CD4-positive, alpha-beta memory T cell (primary cell): ENCODE results near the gene JSRP1. TPM values are rescaled to one million over a fixed set of nuclear protein-coding genes. Genes with fewer than 3 reads are reported as not detected.

Experiments used
- CTCF ChIA-PET: fragments of 350-600 bp; sonication (Branson Sonifier 250); formaldehyde crosslinking; loops from one replicate; lab custom pipeline; 2021; ENCODE audit warnings: inconsistent platforms; ENCODE audit not compliant: partially characterized antibody; lab: Charles Lee
- POLR2A ChIA-PET: fragments of 350-600 bp; sonication (Branson Sonifier 250); formaldehyde crosslinking; loops from one replicate; lab custom pipeline; 2021; ENCODE audit not compliant: partially characterized antibody; lab: Charles Lee
- DNase-seq, 5 donors: peaks; one replicate each; pipeline versions ENCODE4 v3.0.0 to v3.0.0-alpha.2; 2020 to 2022; ENCODE audit warnings: mixed read lengths in 1 of 5
- H3K27ac ChIP-seq: one replicate; pipeline ENCODE4 v1.7.0; 2013; ENCODE audit warnings: low read depth, low read length
- H3K27me3 ChIP-seq: 2 replicates; pipeline ENCODE4 v1.7.0; 2013; ENCODE audit warnings: mild to moderate bottlenecking, low read length, moderate library complexity; ENCODE audit not compliant: insufficient read depth
- H3K36me3 ChIP-seq: 2 replicates; pipeline ENCODE4 v1.7.0; 2013; ENCODE audit warnings: mild to moderate bottlenecking, low read length, moderate library complexity; ENCODE audit not compliant: insufficient read depth
- H3K4me1 ChIP-seq: 2 replicates; pipeline ENCODE4 v1.7.0; 2013; ENCODE audit warnings: mild to moderate bottlenecking, low read length, moderate library complexity; ENCODE audit not compliant: insufficient read depth
- H3K4me3 ChIP-seq, 2 donors: one replicate each; pipeline ENCODE4 v1.7.0; 2013; ENCODE audit warnings: low read length in 2 of 2, mild to moderate bottlenecking in 1 of 2
- H3K9me3 ChIP-seq, 2 donors: one replicate each; pipeline ENCODE4 v1.7.0; 2013; ENCODE audit warnings: low read length in 2 of 2, control low read depth in 1 of 2; ENCODE audit not compliant: control insufficient read depth in 1 of 2
- H3K27ac Mint-ChIP-seq, 7 donors: one replicate each; pipeline ENCODE4 v1.8.0; 2020 to 2021; ENCODE audit warnings: mixed read lengths in 7 of 7, mild to moderate bottlenecking in 6 of 7, inconsistent platforms in 3 of 7, moderate library complexity in 3 of 7
- H3K27me3 Mint-ChIP-seq, 2 donors: one replicate each; pipeline ENCODE4 v1.8.0; 2020 to 2021; ENCODE audit warnings: mixed read lengths in 2 of 2
- H3K36me3 Mint-ChIP-seq, 2 donors: one replicate each; pipeline ENCODE4 v1.8.0; 2020 to 2021; ENCODE audit warnings: mixed read lengths in 2 of 2, inconsistent platforms in 1 of 2, mild to moderate bottlenecking in 1 of 2
- H3K4me1 Mint-ChIP-seq, 4 donors: one replicate each; pipeline ENCODE4 v1.8.0; 2020 to 2021; ENCODE audit warnings: mixed read lengths in 4 of 4, mild to moderate bottlenecking in 1 of 4
- H3K4me3 Mint-ChIP-seq, 8 donors: one replicate each; pipeline ENCODE4 v1.8.0; 2020 to 2021; ENCODE audit warnings: mixed read lengths in 8 of 8, mild to moderate bottlenecking in 7 of 8, moderate library complexity in 6 of 8, inconsistent platforms in 3 of 8
- H3K9me3 Mint-ChIP-seq, 8 donors: one replicate each; pipeline ENCODE4 v1.8.0; 2020 to 2021; ENCODE audit warnings: mixed read lengths in 8 of 8, mild to moderate bottlenecking in 5 of 8, inconsistent platforms in 3 of 8, moderate library complexity in 1 of 8
- intact Hi-C: fragments of 100-400 bp; cut with micrococcal nuclease; formaldehyde crosslinking; loops from one replicate; pipeline ENCODE4 v1.15.1; 2023
- polyA plus RNA-seq, 2 donors: library from polyadenylated mRNA; unstranded; fragments of 300-500 nt; fragmentation: Illumina TruSeq; gene quantifications; one replicate each; pipeline ENCODE4 v1.2.3, GENCODE V29; 2021
- total RNA-seq, 2 experiments: library from RNA; stranded (reverse); gene quantifications; one replicate each; pipeline ENCODE4 v1.2.3, GENCODE V29; 2021

The JSRP1 gene, protein sequence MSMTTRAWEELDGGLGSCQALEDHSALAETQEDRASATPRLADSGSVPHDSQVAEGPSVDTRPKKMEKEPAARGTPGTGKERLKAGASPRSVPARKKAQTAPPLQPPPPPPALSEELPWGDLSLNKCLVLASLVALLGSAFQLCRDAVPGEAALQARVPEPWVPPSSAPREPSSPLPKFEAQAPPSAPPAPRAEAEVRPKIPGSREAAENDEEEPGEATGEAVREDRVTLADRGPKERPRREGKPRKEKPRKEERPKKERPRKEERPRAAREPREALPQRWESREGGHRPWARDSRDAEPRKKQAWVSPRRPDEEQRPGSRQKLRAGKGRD
- total RNA-seq (1 to 10 TPM; 1.3 to 1.5 TPM), polyA plus RNA-seq (1 to 10 TPM; 1.1 to 1.7 TPM)

DNA sequence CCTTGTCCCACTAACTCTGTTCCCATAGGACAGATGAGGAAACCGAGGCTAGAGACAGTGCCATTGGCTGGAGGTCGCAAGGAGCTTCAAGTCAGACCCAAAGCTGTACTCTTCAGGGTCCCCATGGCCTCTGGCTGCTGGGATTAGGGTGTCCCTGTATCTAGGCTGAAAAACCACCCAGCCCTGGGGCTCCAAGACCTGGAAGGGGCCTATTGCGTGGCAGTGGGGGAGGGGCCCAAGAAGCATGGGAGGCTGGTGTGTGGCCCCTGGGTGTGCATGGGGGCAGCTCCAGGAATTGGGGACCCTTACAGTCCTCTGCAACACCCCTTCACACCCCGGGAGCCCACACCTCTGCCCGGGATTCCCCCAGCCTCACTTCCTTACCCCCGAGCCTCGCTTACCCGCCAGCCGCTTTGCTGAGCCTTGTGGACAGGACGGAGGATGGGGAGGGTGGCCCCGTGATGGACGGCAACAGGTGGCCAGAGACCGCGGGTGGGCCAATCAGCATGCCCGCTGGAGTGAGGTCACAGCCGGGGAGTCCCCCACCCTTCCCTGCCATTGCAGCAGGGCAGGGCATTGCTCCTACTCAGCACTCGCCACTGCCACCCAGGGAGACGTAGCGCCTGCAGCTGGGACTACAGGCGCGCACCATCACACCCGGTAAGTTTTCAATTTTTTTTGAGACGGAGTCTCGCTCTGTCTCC is at the start of gene JSRP1:
TSS of gene JSRP1 (minus strand) at position 436 of the 704 bp plus-strand sequence. CDS start 1,103 bp downstream, outside the sequence.
- intact Hi-C loops, result no loop called here
- Mint-ChIP-seq H3K9me3 (no peaks in the 10 kb centered on the region), H3K4me3 (peak within 1 kb of the TSS in 4 of 8 donors; percentile 21 to 72 (median 59)), H3K27me3 (no peaks in the 10 kb centered on the region), H3K4me1 (peaks cover 15 to 49% (median 30%) of the 10 kb centered on the region in 4 donors), H3K36me3 (peaks cover 0 to 1% of the 10 kb centered on the region in 2 donors), H3K27ac (peak within 1 kb of the TSS; percentile 78 to 98 (median 90))
- Histone ChIP-seq H3K9me3 (no peaks in the 10 kb centered on the region), H3K27me3 (no peaks in the 10 kb centered on the region), H3K4me3 (no peak within 1 kb of the TSS), H3K36me3 (no peaks in the 10 kb centered on the region), H3K27ac (no peak within 1 kb of the TSS), H3K4me1 (peaks cover 60% of the 10 kb centered on the region)
- CTCF ChIA-PET, result interaction anchor here (0.9 kb wide), 1 partner anchor 20 kb away, joined by 3 read pairs; the partner anchor contains the start of gene PLEKHJ1
- DNase-seq, result peak in 1 of 5 donors; percentile 44
- POLR2A ChIA-PET, result interaction anchor here (1.3 to 16.7 kb wide), 3 partner anchors 15 to 343 kb away, joined by 3 to 325 read pairs (median 167); partner anchors contain the start of genes PLEKHJ1 and SF3A2

DNA sequence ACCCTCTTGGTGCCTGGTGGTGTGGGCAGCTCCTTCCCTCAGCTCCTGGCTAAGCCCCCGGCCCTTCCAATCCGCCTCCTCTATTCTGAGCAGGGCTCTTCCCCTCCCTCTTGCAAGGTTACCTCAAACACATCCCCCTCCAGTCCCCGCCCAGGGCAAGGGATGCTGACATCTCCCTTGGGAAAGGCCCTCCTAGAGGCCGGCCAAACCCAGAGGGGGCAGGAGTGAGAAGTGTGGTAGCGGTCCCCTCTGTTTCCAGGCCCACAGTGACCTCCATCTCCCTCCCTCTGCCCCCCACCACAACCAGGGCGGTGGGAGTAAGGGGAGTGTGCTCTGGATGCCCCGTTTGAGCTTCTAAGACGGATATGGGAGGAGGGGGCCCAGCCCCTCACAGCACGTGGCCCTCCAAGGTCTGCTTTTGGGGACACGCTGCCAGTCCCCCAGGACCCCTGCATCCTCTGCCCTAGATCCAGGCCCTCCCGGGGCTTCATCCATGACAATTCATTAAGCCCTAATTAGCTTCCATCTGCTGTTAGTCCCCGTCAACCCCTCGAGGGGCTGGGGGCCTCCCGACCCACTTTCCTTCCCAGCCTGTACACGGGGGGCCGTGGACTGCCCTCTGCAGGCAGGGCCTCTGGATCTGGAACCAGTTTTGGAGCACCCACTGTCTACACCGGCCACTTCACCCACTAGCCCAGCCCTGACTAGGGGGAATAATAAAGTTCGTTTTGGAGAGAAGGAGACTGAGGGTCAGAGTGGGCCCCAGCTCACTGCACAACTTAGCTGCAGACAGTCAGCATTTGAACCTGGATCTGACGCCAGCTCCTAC is 49.4 kb upstream of the JSRP1 start:
- ChIA-PET POLR2A (interaction anchor here (1.1 kb wide), 1 partner anchor 23 kb away, joined by 3 read pairs; the partner anchor contains the start of gene PEAK3), CTCF (no interaction called here)
- intact Hi-C loops, result no loop called here
- Mint-ChIP-seq H3K36me3 (no peaks in the 10 kb centered on the region), H3K27ac (peak overlapping the region in 1 of 7 donors; percentile 60), H3K27me3 (peaks cover 20 to 32% of the 10 kb centered on the region in 2 donors), H3K4me1 (peaks cover 4 to 23% (median 13%) of the 10 kb centered on the region in 4 donors), H3K4me3 (peak overlapping the region in 1 of 8 donors; percentile 16), H3K9me3 (peaks cover 0 to 4% (median 0%) of the 10 kb centered on the region in 8 donors)
- no peaks in the 10 kb centered on the region for H3K36me3 ChIP-seq
- no peak for DNase-seq
- H3K4me1 ChIP-seq, result peaks cover 12% of the 10 kb centered on the region
- peaks cover 27% of the 10 kb centered on the region for H3K27me3 ChIP-seq
- no peaks in the 10 kb centered on the region for H3K9me3 ChIP-seq
- H3K27ac ChIP-seq, result no peak overlapping the region
- no peak overlapping the region for H3K4me3 ChIP-seq

DNA sequence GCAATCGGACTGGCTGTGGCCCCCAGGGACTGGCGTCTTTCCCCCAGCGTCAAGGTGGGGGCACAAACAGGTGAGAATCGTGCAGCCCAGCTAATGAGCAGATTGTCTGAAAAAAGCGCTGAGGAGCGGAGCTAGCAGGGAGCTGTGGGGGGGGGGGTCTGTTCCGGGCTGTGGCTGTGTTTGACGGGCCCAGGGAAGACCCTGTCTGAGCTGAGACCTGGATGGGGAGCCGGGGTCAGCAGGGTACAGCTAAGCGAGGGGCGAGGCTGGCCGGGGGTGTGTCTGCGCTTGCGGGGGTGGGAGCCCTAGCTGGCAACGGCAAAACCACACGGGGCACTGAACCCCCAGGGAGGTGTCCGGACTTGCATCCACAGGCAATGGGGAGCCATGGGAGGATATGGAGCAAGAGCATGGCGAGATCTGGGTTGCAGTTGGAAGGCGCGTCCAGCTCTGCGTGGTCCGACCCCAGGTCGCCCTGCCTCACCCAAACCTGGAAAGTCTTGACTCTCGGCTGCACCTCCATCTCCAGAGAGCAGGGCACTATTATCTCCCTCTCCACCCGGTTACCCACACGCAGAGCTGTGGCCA is 47.1 kb upstream of the JSRP1 start:
- DNase-seq, result no peak
- no peak overlapping the region for H3K27ac ChIP-seq
- H3K4me3 Mint-ChIP-seq, result peak overlapping the region in 4 of 8 donors; percentile 53 to 80 (median 75)
- H3K27ac Mint-ChIP-seq, result peak overlapping the region in 1 of 7 donors; percentile 57
- H3K27me3 ChIP-seq, result peaks cover 21% of the 10 kb centered on the region
- ChIA-PET CTCF (no interaction called here), POLR2A (interaction anchor here (1.1 to 2.1 kb wide), 3 partner anchors 12 to 28 kb away, joined by 3 to 10 read pairs (median 4); no protein-coding TSS in a partner anchor)
- H3K4me1 ChIP-seq, result peaks cover 10% of the 10 kb centered on the region
- no peaks in the 10 kb centered on the region for H3K36me3 Mint-ChIP-seq
- H3K4me1 Mint-ChIP-seq, result peaks cover 2 to 19% (median 9%) of the 10 kb centered on the region in 4 donors
- intact Hi-C loops, result no loop called here
- H3K9me3 ChIP-seq, result no peaks in the 10 kb centered on the region
- H3K4me3 ChIP-seq, result no peak overlapping the region
- H3K27me3 Mint-ChIP-seq, result peaks cover 10 to 24% of the 10 kb centered on the region in 2 donors
- H3K36me3 ChIP-seq, result no peaks in the 10 kb centered on the region
- H3K9me3 Mint-ChIP-seq, result peaks cover 0 to 2% (median 0%) of the 10 kb centered on the region in 8 donors

DNA sequence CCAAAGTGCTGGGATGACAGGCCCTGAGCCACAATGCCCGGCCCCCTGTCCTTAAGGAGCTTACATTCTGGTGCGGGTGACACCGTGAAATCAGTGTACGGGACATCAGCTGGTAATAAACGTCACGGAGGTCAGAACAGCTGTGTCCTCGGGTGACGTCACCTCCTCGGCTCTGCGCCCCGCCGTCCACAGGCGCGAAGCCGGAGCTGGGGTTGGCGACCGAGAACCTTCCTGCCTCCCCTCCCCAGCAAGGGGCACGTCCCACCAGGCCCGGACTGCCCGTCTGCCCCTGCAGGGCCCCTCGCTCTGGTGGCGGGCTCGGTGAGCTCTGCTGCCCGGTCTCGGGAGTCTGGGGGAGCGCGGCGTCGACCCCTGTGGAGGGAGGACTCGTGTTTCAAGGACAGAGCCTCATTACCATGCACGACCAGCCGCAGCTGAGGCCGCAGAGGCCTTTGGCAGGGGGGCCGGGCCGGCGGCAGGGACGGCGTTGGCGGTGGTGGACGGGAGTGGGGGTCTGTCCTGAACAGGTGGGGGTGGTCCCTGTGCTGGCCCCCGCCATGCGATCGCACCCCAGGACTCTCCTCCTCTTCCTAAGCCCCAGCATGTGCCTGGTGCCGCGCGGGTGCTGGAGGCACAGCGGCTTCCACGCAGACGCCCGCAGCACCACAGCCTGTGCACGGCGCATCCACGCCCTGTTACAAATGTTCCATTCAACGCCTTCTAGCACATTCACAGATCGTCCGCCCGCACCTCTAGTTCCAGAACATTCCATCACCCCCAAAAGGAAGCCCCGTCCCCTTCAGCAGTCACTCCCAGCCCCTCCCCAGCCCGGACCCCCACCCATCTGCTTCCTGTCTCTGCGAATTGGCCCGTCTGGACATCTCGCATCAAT is 46.3 kb upstream of the JSRP1 start:
- no peak overlapping the region for H3K4me3 ChIP-seq

DNA sequence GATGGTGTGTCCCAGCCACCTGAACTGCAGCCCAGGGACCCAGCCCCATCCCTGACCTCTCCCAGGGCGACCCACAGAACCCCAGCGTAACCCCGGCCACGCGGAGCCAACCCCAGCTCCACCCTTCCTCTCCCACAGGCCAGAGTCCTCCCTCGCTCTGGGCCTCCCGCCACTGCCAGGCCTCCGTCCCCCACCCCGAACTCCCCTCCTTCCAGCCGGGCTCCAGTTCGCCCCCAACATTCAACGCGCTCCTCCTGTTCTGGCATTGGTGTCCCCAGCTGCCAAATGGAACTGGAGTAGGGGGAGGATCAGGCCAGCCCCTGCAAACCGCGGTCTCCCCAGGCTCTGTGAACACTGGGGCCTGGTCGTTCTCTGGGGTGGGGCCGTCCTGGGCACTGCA is 44.3 kb upstream of the JSRP1 start:
- H3K27me3 Mint-ChIP-seq, result peaks cover 10 to 19% of the 10 kb centered on the region in 2 donors
- H3K9me3 Mint-ChIP-seq, result peaks cover 0 to 2% (median 0%) of the 10 kb centered on the region in 8 donors
- no peak overlapping the region for H3K4me3 ChIP-seq
- no peak for DNase-seq
- peak overlapping the region in 1 of 7 donors; percentile 15 for H3K27ac Mint-ChIP-seq
- no peaks in the 10 kb centered on the region for H3K36me3 Mint-ChIP-seq
- H3K4me1 Mint-ChIP-seq, result peaks cover 2 to 15% (median 9%) of the 10 kb centered on the region in 4 donors
- no peaks in the 10 kb centered on the region for H3K9me3 ChIP-seq
- no peaks in the 10 kb centered on the region for H3K36me3 ChIP-seq
- no peak overlapping the region for H3K27ac ChIP-seq
- POLR2A ChIA-PET, result interaction anchor here (0.7 to 1.2 kb wide), 2 partner anchors 12 to 18 kb away, joined by 3 read pairs; no protein-coding TSS in a partner anchor
- CTCF ChIA-PET, result interaction anchor here (0.7 kb wide), 1 partner anchor 120 kb away, joined by 3 read pairs; no protein-coding TSS in a partner anchor
- no peak overlapping the region for H3K4me3 Mint-ChIP-seq
- intact Hi-C loops, result no loop called here
- peaks cover 11% of the 10 kb centered on the region for H3K27me3 ChIP-seq
- peaks cover 9% of the 10 kb centered on the region for H3K4me1 ChIP-seq

More for the DNA sequence above, 46.3 kb upstream of the JSRP1 start:
- no peaks in the 10 kb centered on the region for H3K9me3 ChIP-seq
- H3K4me1 ChIP-seq, result peaks cover 9% of the 10 kb centered on the region
- POLR2A ChIA-PET, result interaction anchor here (0.9 to 2.1 kb wide), 7 partner anchors 11 to 67 kb away, joined by 3 to 10 read pairs (median 4); partner anchors contain the start of genes LSM7 and PLEKHJ1
- Mint-ChIP-seq H3K27ac (peak overlapping the region in 1 of 7 donors; percentile 57), H3K9me3 (peaks cover 0 to 2% (median 0%) of the 10 kb centered on the region in 8 donors), H3K27me3 (peaks cover 10 to 24% of the 10 kb centered on the region in 2 donors), H3K4me1 (peaks cover 2 to 19% (median 9%) of the 10 kb centered on the region in 4 donors), H3K4me3 (peak overlapping the region in 7 of 8 donors; percentile 48 to 80 (median 65)), H3K36me3 (no peaks in the 10 kb centered on the region)
- CTCF ChIA-PET, result no interaction called here
- no peak overlapping the region for H3K27ac ChIP-seq
- peak in 1 of 5 donors; percentile 21 for DNase-seq
- intact Hi-C loops, result no loop called here
- H3K27me3 ChIP-seq, result peaks cover 19% of the 10 kb centered on the region
- no peaks in the 10 kb centered on the region for H3K36me3 ChIP-seq
